GM21619 (cell line): ENCODE measurements around the gene FOXO3.

ENCODE experiments used
- ATAC-seq: cut with Tn5 transposase; IDR thresholded peaks from one replicate; pipeline ENCODE4 v1.9.1; 2021; ENCODE audit not compliant: unreplicated experiment

FOXO3 gene

GRCh38 chr6:108574457-108575141 is 13.9 kb downstream of the FOXO3 start:
- no peak for ATAC-seq

GRCh38 chr6:108575905-108576494 is 15.3 kb downstream of the FOXO3 start:
- no peak for ATAC-seq

GRCh38 chr6:108576709-108577108 is 16.0 kb downstream of the FOXO3 start:
- ATAC-seq = no peak

GRCh38 chr6:108578166-108578565 is 17.4 kb downstream of the FOXO3 start:
- ATAC-seq = no peak

GRCh38 chr6:108578595-108579327 is 18.0 kb downstream of the FOXO3 start:
- ATAC-seq = no peak

GRCh38 chr6:108579328-108579721 is 18.6 kb downstream of the FOXO3 start:
- no peak for ATAC-seq

- ATAC-seq = no peak
Measured at GRCh38 chr6:108580646-108581045, 19.9 kb downstream of the FOXO3 start.

GRCh38 chr6:108581237-108581931 is 20.7 kb downstream of the FOXO3 start:
- no peak for ATAC-seq

GRCh38 chr6:108581932-108582475 is 21.3 kb downstream of the FOXO3 start:
- ATAC-seq = no peak

- ATAC-seq = no peak
Measured at GRCh38 chr6:108582618-108583017, 21.9 kb downstream of the FOXO3 start.

GRCh38 chr6:108584323-108584722 is 23.6 kb downstream of the FOXO3 start:
- ATAC-seq = no peak

- no peak for ATAC-seq
Measured at GRCh38 chr6:108585359-108585758, 24.6 kb downstream of the FOXO3 start.

GRCh38 chr6:108585921-108586536 is 25.3 kb downstream of the FOXO3 start:
- ATAC-seq = no peak

- no peak for ATAC-seq
Measured at GRCh38 chr6:108587258-108588059, 26.7 kb downstream of the FOXO3 start.

GRCh38 chr6:108588586-108588985 is 27.9 kb downstream of the FOXO3 start:
- ATAC-seq = no peak

- no peak for ATAC-seq
Measured at GRCh38 chr6:108589244-108589791, 28.6 kb downstream of the FOXO3 start.

- no peak for ATAC-seq
Measured at GRCh38 chr6:108591040-108591816, 30.5 kb downstream of the FOXO3 start.

GRCh38 chr6:108592371-108593337 is 31.9 kb downstream of the FOXO3 start:
- ATAC-seq = no peak
